COLO829 (cell line): Measurements from ENCODE around the gene SNX32.
A peak's percentile ranks its signal among the peaks of the same experiment; 100 is the strongest.

Source experiments
- DNase-seq: peaks from one replicate; pipeline ENCODE4 v3.0.0; 2012; ENCODE audit warnings: low spot score

SNX32 gene

GRCh38 chr11:65868076-65868667 is 34.4 kb downstream of the SNX32 start:
- DNase-seq, result no peak

GRCh38 chr11:65868907-65869306 is 35.1 kb downstream of the SNX32 start:
- no peak for DNase-seq

- no peak for DNase-seq
Observed at GRCh38 chr11:65869643-65870306, 36.0 kb downstream of the SNX32 start.

- no peak for DNase-seq
Observed at GRCh38 chr11:65870307-65870658, 36.5 kb downstream of the SNX32 start.

GRCh38 chr11:65870706-65871681 is 37.2 kb downstream of the SNX32 start:
- no peak for DNase-seq

GRCh38 chr11:65871811-65872548 is 38.2 kb downstream of the SNX32 start:
- DNase-seq, result no peak

GRCh38 chr11:65872586-65873317 is 39.0 kb downstream of the SNX32 start, which contains the start of gene EFEMP2:
Gene EFEMP2, minus strand, starts transcription at chr11:65872800. Its CDS starts 446 bp downstream, at chr11:65872354.
- no peak for DNase-seq

GRCh38 chr11:65873318-65874156 is 39.8 kb downstream of the SNX32 start:
- DNase-seq, result peak; percentile 92

- no peak for DNase-seq
Observed at GRCh38 chr11:65879617-65880016, 45.9 kb downstream of the SNX32 start, which contains the start of gene CTSW. Gene CTSW, plus strand, starts transcription at chr11:65879837. Its CDS starts 18 bp downstream, at chr11:65879855.

GRCh38 chr11:65880027-65880426 is 46.3 kb downstream of the SNX32 start:
- no peak for DNase-seq

GRCh38 chr11:65880844-65881421 is 47.2 kb downstream of the SNX32 start:
- DNase-seq, result no peak

GRCh38 chr11:65882120-65883057 is 48.6 kb downstream of the SNX32 start:
- DNase-seq, result no peak

GRCh38 chr11:65883058-65883761 is 49.4 kb downstream of the SNX32 start:
- DNase-seq, result no peak

- no peak for DNase-seq
Observed at GRCh38 chr11:65883786-65884715, 50.3 kb downstream of the SNX32 start.

GRCh38 chr11:65884716-65885092 is 50.9 kb downstream of the SNX32 start:
- DNase-seq, result peak; percentile 84

GRCh38 chr11:65885231-65885630 is 51.5 kb downstream of the SNX32 start:
- no peak for DNase-seq
